WTC11 (cell line): ENCODE measurements around the gene MED27. TPM values are rescaled to one million over a fixed set of nuclear protein-coding genes. Genes with fewer than 3 reads are reported as not detected.

Experiments used
- ATAC-seq: fragments of 200-7000 bp; cut with Tn5 transposase; 2 replicates; pipeline ENCODE4 v1.10.0; 2021; ENCODE audit warnings: mild to moderate bottlenecking, moderate library complexity
- CTCF ChIA-PET: fragments of 300-600 bp; sonication (Branson Sonifier 250); formaldehyde crosslinking; loops from one replicate; lab custom pipeline; 2021; ENCODE audit warnings: antibody characterized with exemption; lab: Charles Lee
- POLR2A ChIA-PET: fragments of 350-600 bp; sonication (Branson Sonifier 250); formaldehyde crosslinking; loops from one replicate; lab custom pipeline; 2021; ENCODE audit warnings: antibody characterized with exemption; lab: Charles Lee
- DNase-seq: peaks from one replicate; pipeline ENCODE4 v3.0.0; 2021; ENCODE audit warnings: low spot score
- H3K27ac Mint-ChIP-seq: 2 replicates; pipeline ENCODE4 v1.8.0; 2021; ENCODE audit warnings: mixed read lengths
- H3K27me3 Mint-ChIP-seq: 2 replicates; pipeline ENCODE4 v1.8.0; 2021; ENCODE audit warnings: low read depth, mild to moderate bottlenecking, moderate library complexity, mixed read lengths
- H3K36me3 Mint-ChIP-seq: 2 replicates; pipeline ENCODE4 v1.8.0; 2021; ENCODE audit warnings: mixed read lengths
- H3K4me1 Mint-ChIP-seq: 2 replicates; pipeline ENCODE4 v1.8.0; 2022; ENCODE audit warnings: mixed read lengths
- H3K4me3 Mint-ChIP-seq: 2 replicates; pipeline ENCODE4 v1.8.0; 2021; ENCODE audit warnings: mild to moderate bottlenecking, moderate library complexity, mixed read lengths
- H3K9me3 Mint-ChIP-seq: 2 replicates; pipeline ENCODE4 v1.8.0; 2021; ENCODE audit warnings: mixed read lengths
- ATF3 ChIP-seq: sonication (generic); formaldehyde crosslinking; conservative IDR thresholded peaks from 2 replicates; pipeline ENCODE4 v1.8.1; 2022; ENCODE audit warnings: mild to moderate bottlenecking, missing genetic modification reagents
- CDX4 ChIP-seq: fragments of 250-450 bp; sonication (Bioruptor Pico); IDR thresholded peaks from 2 replicates; pipeline ENCODE4 v1.9.0; 2021; ENCODE audit warnings: moderate library complexity, mild to moderate bottlenecking, inconsistent platforms, borderline replicate concordance
- CREM ChIP-seq: sonication (generic); formaldehyde crosslinking; IDR thresholded peaks from 2 replicates; pipeline ENCODE4 v1.8.1; 2022; ENCODE audit warnings: mild to moderate bottlenecking, missing genetic modification reagents, moderate library complexity
- E2F5 ChIP-seq: sonication (generic); formaldehyde crosslinking; IDR thresholded peaks from 2 replicates; pipeline ENCODE4 v1.8.1; 2022; ENCODE audit warnings: mild to moderate bottlenecking, moderate library complexity, missing genetic modification reagents
- EMX1 ChIP-seq: fragments of 250-450 bp; sonication (Bioruptor Pico); IDR thresholded peaks from 2 replicates; pipeline ENCODE4 v1.8.0; 2021; ENCODE audit warnings: mild to moderate bottlenecking
- GRHL2 ChIP-seq: fragments of 250-450 bp; sonication (Bioruptor Pico); IDR thresholded peaks from 2 replicates; pipeline ENCODE4 v1.8.0; 2022; ENCODE audit warnings: mild to moderate bottlenecking, moderate library complexity; ENCODE audit not compliant: insufficient replicate concordance, severe bottlenecking
- IRF2 ChIP-seq: sonication (generic); formaldehyde crosslinking; IDR thresholded peaks from 2 replicates; pipeline ENCODE4 v1.8.0; 2022; ENCODE audit warnings: low read depth, missing genetic modification reagents, borderline replicate concordance
- MYBL2 ChIP-seq: sonication (generic); formaldehyde crosslinking; IDR thresholded peaks from 2 replicates; pipeline ENCODE4 v1.8.1; 2023; ENCODE audit warnings: mild to moderate bottlenecking, moderate library complexity, missing genetic modification reagents
- NFATC4 ChIP-seq: fragments of 250-450 bp; sonication (Bioruptor Pico); IDR thresholded peaks from 2 replicates; pipeline ENCODE4 v1.9.0; 2021; ENCODE audit warnings: mild to moderate bottlenecking
- NR3C1 ChIP-seq: sonication (generic); formaldehyde crosslinking; conservative IDR thresholded peaks from 2 replicates; pipeline ENCODE4 v1.8.1; 2023; ENCODE audit warnings: low read depth, mild to moderate bottlenecking, missing genetic modification reagents
- PRDM15 ChIP-seq: sonication (generic); formaldehyde crosslinking; IDR thresholded peaks from 2 replicates; pipeline ENCODE4 v1.8.0; 2022; ENCODE audit warnings: missing genetic modification reagents
- RELA ChIP-seq: sonication (generic); formaldehyde crosslinking; IDR thresholded peaks from 2 replicates; pipeline ENCODE4 v1.8.1; 2022; ENCODE audit warnings: missing genetic modification reagents, mild to moderate bottlenecking, borderline replicate concordance
- SMAD3 ChIP-seq: sonication (generic); formaldehyde crosslinking; IDR thresholded peaks from 2 replicates; pipeline ENCODE4 v1.8.0; 2022; ENCODE audit warnings: missing genetic modification reagents, mild to moderate bottlenecking, borderline replicate concordance
- TP53 ChIP-seq: sonication (generic); formaldehyde crosslinking; IDR thresholded peaks from 2 replicates; pipeline ENCODE4 v1.8.1; 2023; ENCODE audit warnings: mild to moderate bottlenecking, missing genetic modification reagents
- USF2 ChIP-seq: sonication (generic); formaldehyde crosslinking; IDR thresholded peaks from 2 replicates; pipeline ENCODE4 v1.8.1; 2023; ENCODE audit warnings: mild to moderate bottlenecking, missing genetic modification reagents, moderate library complexity
- ZNF232 ChIP-seq: sonication (generic); formaldehyde crosslinking; IDR thresholded peaks from 2 replicates; pipeline ENCODE4 v1.8.0; 2022; ENCODE audit warnings: mild to moderate bottlenecking, missing genetic modification reagents
- ZNF263 ChIP-seq: sonication (generic); formaldehyde crosslinking; IDR thresholded peaks from 2 replicates; pipeline ENCODE4 v1.8.1; 2022; ENCODE audit warnings: low read depth, mild to moderate bottlenecking, moderate library complexity, missing genetic modification reagents
- ZNF423 ChIP-seq: fragments of 250-450 bp; sonication (Bioruptor Pico); IDR thresholded peaks from 2 replicates; pipeline ENCODE4 v2.1.2; 2022; ENCODE audit warnings: mild to moderate bottlenecking, moderate library complexity
- total RNA-seq: library from RNA; stranded (reverse); gene quantifications from 3 replicates; pipeline ENCODE4 v1.2.3, GENCODE V29; 2021
- TF ChIP-seq, protein P1 (sequence below): sonication (generic); formaldehyde crosslinking; IDR thresholded peaks from 2 replicates; pipeline ENCODE4 v1.8.0; 2023; ENCODE audit warnings: mild to moderate bottlenecking, missing genetic modification reagents
- TF ChIP-seq, protein P2 (sequence below): fragments of 250-450 bp; sonication (Bioruptor Pico); IDR thresholded peaks from 2 replicates; pipeline ENCODE4 v1.9.0; 2021; ENCODE audit warnings: mild to moderate bottlenecking
- TF ChIP-seq, protein P3 (sequence below): sonication (generic); formaldehyde crosslinking; IDR thresholded peaks from 2 replicates; pipeline ENCODE4 v1.8.0; 2022; ENCODE audit warnings: mild to moderate bottlenecking, missing genetic modification reagents
- TF ChIP-seq, protein P4 (sequence below): sonication (generic); formaldehyde crosslinking; IDR thresholded peaks from 2 replicates; pipeline ENCODE4 v1.8.1; 2022; ENCODE audit warnings: low read depth, mild to moderate bottlenecking, moderate library complexity, missing genetic modification reagents, borderline replicate concordance

MED27 gene
- total RNA-seq, 1 experiment from 2014 or later, result 27.9 TPM

- H3K27ac Mint-ChIP-seq, result peak overlapping the region; percentile 7
- DNase-seq (no peak), ATAC-seq (no peak)
- POLR2A ChIA-PET, result no interaction called here
- no peak overlapping the region for H3K4me3 Mint-ChIP-seq
- CTCF ChIA-PET, result no interaction called here
- H3K4me1 Mint-ChIP-seq, result peaks cover 77% of the 10 kb centered on the region
- TF ChIP-seq CDX4 (CRISPR knock-in tag) (no peak), GRHL2 (CRISPR knock-in tag) (no peak), IRF2 (no peak), E2F5 (CRISPR knock-in tag) (no peak), TP53 (no peak), CREM (CRISPR knock-in tag) (no peak)
- no peaks in the 10 kb centered on the region; the same call in 1 of the 2 replicates for H3K27me3 Mint-ChIP-seq
- H3K36me3 Mint-ChIP-seq, result peaks cover 11% of the 10 kb centered on the region
- peaks cover 9% of the 10 kb centered on the region; the same call in 1 of the 2 replicates for H3K9me3 Mint-ChIP-seq
These were observed 75.8 kb downstream of the MED27 start for GRCh38 chr9:132003896-132004295.

- peaks cover 11% of the 10 kb centered on the region for H3K36me3 Mint-ChIP-seq
- CTCF ChIA-PET, result interaction anchor here (1.9 to 2.1 kb wide), 2 partner anchors 233 to 256 kb away, joined by 5 to 9 read pairs; no protein-coding TSS in a partner anchor
- no peaks in the 10 kb centered on the region; the same call in 1 of the 2 replicates for H3K27me3 Mint-ChIP-seq
- ATAC-seq (peak; percentile 45; the same call in 1 of the 2 replicates), DNase-seq (no peak)
- H3K4me1 Mint-ChIP-seq, result peaks cover 72% of the 10 kb centered on the region
- H3K4me3 Mint-ChIP-seq, result no peak overlapping the region
- 0 out of 2 replicates have a peak overlapping the region, but pooled peaks have one; percentile 18 for H3K27ac Mint-ChIP-seq
- POLR2A ChIA-PET, result no interaction called here
- H3K9me3 Mint-ChIP-seq, result peaks cover 9% of the 10 kb centered on the region; the same call in 1 of the 2 replicates
- TF ChIP-seq, protein P1, sequence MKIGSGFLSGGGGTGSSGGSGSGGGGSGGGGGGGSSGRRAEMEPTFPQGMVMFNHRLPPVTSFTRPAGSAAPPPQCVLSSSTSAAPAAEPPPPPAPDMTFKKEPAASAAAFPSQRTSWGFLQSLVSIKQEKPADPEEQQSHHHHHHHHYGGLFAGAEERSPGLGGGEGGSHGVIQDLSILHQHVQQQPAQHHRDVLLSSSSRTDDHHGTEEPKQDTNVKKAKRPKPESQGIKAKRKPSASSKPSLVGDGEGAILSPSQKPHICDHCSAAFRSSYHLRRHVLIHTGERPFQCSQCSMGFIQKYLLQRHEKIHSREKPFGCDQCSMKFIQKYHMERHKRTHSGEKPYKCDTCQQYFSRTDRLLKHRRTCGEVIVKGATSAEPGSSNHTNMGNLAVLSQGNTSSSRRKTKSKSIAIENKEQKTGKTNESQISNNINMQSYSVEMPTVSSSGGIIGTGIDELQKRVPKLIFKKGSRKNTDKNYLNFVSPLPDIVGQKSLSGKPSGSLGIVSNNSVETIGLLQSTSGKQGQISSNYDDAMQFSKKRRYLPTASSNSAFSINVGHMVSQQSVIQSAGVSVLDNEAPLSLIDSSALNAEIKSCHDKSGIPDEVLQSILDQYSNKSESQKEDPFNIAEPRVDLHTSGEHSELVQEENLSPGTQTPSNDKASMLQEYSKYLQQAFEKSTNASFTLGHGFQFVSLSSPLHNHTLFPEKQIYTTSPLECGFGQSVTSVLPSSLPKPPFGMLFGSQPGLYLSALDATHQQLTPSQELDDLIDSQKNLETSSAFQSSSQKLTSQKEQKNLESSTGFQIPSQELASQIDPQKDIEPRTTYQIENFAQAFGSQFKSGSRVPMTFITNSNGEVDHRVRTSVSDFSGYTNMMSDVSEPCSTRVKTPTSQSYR (CRISPR knock-in tag), result no peak
- TF ChIP-seq CDX4 (CRISPR knock-in tag) (no peak), ZNF263 (CRISPR knock-in tag) (no peak), MYBL2 (no peak), RELA (CRISPR knock-in tag) (no peak), ATF3 (CRISPR knock-in tag) (no peak), SMAD3 (no peak), TP53 (no peak), USF2 (CRISPR knock-in tag) (peak; percentile 83), EMX1 (CRISPR knock-in tag) (no peak), ZNF423 (CRISPR knock-in tag) (no peak), ZNF232 (CRISPR knock-in tag) (no peak), NR3C1 (no peak), GRHL2 (CRISPR knock-in tag) (no peak), NFATC4 (no peak), PRDM15 (CRISPR knock-in tag) (0 out of 2 replicates have a peak, but pooled peaks have one; percentile 11)
- TF ChIP-seq, protein P2, sequence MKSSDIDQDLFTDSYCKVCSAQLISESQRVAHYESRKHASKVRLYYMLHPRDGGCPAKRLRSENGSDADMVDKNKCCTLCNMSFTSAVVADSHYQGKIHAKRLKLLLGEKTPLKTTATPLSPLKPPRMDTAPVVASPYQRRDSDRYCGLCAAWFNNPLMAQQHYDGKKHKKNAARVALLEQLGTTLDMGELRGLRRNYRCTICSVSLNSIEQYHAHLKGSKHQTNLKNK (CRISPR knock-in tag), result no peak
- TF ChIP-seq, protein P3, sequence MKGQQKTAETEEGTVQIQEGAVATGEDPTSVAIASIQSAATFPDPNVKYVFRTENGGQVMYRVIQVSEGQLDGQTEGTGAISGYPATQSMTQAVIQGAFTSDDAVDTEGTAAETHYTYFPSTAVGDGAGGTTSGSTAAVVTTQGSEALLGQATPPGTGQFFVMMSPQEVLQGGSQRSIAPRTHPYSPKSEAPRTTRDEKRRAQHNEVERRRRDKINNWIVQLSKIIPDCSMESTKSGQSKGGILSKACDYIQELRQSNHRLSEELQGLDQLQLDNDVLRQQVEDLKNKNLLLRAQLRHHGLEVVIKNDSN (CRISPR knock-in tag), result peak; percentile 71
- TF ChIP-seq, protein P4, sequence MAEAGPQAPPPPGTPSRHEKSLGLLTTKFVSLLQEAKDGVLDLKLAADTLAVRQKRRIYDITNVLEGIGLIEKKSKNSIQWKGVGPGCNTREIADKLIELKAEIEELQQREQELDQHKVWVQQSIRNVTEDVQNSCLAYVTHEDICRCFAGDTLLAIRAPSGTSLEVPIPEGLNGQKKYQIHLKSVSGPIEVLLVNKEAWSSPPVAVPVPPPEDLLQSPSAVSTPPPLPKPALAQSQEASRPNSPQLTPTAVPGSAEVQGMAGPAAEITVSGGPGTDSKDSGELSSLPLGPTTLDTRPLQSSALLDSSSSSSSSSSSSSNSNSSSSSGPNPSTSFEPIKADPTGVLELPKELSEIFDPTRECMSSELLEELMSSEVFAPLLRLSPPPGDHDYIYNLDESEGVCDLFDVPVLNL, result no peak
These were observed 76.4 kb downstream of the MED27 start for GRCh38 chr9:132003319-132003704.
